ENCODE data around the gene TPGS1.

DNA sequence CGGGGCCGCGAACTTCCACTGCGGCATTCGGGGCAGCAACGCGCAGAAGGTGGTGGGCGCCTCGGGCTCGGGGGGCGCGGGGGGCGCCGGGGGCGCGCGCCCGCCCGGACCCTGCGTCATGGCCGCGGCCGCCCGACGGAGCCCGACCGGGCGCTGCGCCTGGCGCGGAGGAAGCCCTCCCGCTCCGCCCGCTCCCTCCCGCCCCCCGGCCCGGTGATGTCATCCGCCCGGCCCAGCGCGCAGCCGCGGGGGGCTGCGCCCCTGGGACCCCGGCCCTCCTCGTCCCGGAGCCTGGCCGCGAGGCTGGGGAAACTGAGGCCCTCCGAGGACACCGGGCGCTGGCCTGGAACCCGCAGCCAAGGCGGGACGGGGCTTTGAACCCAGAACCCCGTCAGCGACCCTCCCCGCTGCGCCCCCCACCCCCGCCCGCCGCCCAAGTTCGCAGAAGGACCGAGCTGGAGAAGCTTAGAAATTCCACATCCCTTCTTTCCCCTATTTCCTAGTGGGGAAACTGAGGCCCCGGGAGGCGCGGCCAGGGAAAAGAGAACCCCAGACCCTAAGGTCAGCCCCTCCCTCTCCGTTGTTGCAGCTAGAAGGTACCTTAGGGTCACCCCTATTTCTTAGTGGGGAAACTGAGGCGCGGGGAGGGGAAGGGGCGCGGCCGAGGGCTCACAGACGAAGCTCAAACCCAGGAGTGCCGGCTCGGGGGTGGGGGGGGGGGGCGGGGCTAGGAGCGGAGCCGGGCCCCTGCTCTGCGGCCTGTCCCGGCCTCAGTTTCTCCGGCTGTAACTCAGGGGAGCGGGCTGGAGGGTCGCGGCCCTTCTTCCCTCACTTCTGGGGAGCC lies 46.2 kb upstream of the TPGS1 start, which contains the start of gene SHC2:
- TF ChIP-seq, protein P1, sequence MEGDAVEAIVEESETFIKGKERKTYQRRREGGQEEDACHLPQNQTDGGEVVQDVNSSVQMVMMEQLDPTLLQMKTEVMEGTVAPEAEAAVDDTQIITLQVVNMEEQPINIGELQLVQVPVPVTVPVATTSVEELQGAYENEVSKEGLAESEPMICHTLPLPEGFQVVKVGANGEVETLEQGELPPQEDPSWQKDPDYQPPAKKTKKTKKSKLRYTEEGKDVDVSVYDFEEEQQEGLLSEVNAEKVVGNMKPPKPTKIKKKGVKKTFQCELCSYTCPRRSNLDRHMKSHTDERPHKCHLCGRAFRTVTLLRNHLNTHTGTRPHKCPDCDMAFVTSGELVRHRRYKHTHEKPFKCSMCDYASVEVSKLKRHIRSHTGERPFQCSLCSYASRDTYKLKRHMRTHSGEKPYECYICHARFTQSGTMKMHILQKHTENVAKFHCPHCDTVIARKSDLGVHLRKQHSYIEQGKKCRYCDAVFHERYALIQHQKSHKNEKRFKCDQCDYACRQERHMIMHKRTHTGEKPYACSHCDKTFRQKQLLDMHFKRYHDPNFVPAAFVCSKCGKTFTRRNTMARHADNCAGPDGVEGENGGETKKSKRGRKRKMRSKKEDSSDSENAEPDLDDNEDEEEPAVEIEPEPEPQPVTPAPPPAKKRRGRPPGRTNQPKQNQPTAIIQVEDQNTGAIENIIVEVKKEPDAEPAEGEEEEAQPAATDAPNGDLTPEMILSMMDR (IDR thresholded peaks at IDR 0.05): no peak
- peak; percentile 48 to 73 for TF ChIP-seq POLR2A (IDR thresholded peaks at IDR 0.05)
